IPS-NIHi11 (cell line): ENCODE results near the gene RIN3.
A peak's percentile ranks its signal among the peaks of the same experiment; 100 is the strongest.

ENCODE experiments used
- DNase-seq: peaks from one replicate; pipeline ENCODE4 v3.0.0; 2012; ENCODE audit warnings: mixed read lengths, low spot score

RIN3 gene

DNA sequence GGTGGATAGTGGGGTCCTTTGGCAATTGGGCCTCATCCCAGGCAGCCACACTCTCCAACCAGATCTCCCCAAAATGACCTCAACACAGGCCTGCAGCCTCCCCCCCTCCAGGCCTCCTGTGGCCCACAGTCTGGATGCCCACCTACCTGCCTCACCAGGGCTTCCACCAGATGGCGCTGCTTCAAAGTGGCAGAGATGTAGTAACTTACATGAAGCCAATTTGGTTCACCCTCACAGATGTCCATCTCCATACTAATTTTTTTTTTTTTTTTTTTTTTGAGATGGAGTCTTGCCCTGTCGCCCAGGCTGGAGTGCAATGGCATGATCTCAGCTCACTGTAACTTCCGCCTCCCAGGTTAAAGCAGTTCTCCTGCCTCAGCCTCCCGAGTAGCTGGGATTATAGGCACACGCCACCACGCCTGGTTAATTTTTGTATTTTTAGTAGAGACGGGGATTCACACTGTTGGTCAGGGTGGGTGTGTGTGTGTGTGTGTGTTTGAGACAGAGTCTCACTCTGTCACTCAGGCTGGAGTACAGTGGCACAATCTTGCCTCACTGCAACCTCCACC lies 201.2 kb downstream of the RIN3 start:
- peak; percentile 91 for DNase-seq

DNA sequence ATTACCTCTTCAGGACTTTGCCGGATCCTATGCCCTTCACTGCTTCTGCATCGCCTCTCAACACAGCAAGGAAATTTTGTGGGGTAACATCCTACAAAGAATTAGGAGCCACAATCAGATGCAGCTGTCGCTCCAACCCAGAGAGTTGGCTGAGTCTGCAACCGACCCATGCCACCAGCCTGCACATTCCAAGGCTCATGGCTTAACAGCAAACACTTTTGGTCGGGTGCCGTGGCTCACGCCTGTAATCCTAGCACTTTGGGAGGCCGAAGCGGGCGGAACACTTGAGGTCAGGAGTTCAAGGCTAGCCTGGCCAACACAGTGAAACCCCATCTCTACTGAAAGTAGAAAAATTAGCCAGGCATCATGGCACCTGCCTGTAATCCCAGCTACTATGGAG lies 202.6 kb downstream of the RIN3 start:
- DNase-seq: no peak

DNA sequence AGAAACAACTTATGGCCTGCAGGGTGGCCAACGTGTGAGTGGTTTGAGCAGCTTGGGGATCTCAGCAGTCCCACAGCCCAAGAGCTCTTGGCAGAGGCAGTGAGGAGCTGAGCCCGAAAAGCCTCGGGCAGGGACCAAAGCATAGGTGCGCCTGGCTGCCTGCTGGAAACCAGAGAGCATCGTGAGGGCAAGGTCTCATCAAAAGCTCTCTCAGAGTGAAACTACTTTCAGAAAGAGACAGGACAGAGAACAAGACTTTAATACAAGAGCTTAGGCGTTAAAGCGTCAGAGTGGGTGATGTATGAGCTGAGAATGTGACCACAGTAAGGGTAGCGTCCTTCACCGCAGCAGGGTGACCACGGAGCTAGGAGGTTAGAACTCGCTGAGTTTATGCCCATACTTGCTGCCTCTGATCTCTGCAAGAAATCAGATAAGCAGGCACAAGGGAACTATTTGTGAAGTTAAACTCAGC lies 204.0 kb downstream of the RIN3 start:
- DNase-seq: no peak

DNA sequence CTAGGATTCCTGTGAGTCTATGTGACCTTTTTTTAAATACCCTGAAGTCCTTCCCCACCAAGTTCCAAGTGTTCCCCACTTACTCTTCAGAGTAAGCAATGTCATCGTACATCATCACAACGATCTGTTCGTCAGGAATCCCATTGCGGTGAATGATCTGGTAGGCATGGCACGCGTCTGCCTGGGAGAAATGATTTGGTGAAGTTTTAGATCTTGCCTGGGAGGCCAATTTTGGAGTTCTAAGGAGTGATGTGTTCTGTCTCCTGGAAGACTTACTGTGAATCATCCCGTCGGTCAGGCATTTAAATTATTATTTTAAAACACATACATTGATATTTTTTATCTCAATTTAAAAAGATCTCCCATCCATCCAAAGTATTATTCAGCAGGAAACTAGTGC lies 205.1 kb downstream of the RIN3 start:
- DNase-seq: no peak

DNA sequence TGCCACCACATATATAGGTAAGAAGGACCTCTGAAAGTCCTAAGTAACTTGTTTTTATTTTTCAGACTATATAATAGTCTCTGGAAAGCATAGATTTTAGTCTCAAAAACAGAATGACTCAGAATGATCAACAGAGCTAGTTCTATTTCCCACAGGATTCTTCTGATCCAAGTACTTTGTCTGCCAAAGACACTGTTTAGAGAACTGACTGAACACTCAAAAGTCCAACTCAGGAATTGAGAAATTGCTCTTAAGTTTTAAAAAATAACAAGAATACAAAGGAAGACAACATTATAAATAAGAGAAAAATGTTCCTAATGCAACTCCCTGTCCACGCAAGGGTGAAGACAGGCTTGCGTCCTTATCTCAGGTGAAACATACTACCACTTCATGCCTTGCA lies 205.8 kb downstream of the RIN3 start:
- no peak for DNase-seq

DNA sequence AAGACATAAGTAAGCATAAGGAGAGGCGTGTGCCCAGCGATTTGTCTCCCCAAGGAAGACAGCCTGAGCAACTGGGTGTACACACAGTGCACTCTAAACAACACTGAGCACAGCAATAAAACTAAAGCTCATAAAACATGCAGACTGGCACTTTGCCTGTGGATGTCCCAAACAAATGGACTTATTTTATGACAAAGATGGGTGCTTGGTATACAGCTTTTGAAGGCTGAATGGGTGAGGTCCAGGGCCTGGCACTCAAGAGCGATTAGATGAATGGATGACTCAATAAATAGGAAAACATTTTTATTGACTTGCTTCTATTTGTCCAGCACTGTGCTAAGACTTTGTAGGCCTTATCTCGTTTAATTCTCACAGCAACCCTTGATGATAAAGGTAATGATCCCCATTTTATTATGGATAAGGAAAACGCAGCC lies 206.3 kb downstream of the RIN3 start:
- DNase-seq: no peak

DNA sequence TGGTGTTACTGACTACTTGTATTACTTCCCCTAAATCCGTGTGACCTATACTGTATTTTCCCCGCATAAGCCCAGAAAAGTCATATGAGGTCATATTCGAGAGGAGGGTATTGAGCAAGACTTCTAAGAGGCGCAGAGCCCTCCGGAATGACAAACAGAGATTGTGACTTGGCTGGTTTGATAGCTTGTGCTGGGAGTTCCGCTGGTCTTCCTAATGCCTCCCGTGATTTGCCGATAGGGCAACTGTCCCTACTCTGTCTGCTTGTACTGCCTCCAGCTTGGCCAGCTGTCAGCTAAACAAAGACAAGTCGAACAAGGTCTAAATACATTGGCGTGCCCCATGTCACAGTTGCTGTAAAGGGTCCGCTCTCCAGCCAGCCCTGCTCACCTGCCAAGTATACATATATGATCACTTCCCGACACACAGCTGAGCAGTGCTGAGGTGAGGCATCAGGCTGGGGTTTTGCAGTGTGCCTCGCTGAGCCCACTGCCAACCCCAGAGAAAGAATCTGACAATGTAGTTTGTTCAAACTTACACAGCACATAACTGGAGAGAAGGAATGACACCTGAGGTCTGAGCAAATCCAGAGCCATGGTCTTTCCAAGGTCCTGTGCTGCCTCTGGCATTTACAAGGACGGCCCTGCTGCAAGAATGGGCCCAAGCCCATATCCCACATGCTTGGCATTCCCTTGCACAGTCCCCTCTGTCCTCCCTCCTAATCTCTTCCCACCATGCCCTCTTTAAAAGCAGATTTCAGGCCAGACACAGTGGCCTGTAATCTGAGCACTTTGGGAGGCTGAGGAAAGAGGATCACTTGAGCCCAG lies 211.1 kb downstream of the RIN3 start:
- no peak for DNase-seq

DNA sequence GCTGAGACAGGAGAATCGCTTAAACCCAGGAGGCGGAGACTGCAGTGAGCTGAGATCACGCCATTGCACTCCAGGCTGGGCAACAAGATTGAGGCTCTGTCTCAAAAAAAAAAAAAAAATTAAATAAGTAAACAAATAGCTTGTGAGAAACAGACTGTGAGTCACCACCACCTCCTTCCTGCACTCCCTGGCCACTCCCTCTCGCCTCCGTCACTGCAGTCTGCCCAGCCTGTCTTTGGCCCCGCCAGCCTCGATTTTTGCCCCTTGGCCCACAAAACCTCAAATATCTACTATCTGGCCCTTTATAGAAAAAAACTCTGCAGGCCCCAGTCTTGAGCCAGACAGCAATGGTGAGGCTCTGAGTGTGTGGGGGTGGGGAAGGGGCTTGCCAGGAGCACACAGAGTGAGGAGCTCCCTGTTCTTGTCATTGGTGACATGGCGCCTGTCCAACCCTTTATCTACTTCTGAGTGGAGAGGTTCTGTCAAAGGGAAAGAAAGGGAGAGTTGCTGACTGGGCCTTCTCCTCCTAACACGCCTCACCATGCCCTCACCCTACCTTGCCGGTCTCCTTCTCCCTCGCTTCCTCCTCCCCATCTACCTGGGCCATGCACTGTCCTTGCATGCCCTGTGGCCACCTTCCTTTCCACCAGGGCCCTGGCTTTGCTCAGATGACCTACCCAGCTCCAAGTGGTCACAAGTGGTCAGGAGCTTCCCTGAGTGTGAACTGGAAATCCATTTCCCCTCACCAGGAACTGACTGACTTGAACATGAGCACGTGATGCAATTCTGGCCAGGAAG lies 212.8 kb downstream of the RIN3 start:
- DNase-seq: peak; percentile 24

DNA sequence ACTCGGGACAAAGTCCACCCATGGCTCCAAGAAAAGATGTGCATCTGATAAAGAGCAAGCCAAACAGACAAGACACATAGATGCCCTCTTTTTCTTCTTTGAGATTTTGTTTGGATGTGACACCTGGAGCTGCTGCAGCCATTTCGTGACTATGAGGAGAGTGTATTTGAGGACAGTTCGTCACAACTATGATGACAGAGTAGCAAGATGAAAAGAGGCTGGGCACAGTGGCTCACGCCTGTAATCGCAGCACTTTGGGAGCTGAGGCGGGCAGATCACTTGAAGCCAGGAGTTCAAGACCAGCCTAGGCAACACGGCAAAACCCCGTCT lies 213.3 kb downstream of the RIN3 start:
- no peak for DNase-seq

DNA sequence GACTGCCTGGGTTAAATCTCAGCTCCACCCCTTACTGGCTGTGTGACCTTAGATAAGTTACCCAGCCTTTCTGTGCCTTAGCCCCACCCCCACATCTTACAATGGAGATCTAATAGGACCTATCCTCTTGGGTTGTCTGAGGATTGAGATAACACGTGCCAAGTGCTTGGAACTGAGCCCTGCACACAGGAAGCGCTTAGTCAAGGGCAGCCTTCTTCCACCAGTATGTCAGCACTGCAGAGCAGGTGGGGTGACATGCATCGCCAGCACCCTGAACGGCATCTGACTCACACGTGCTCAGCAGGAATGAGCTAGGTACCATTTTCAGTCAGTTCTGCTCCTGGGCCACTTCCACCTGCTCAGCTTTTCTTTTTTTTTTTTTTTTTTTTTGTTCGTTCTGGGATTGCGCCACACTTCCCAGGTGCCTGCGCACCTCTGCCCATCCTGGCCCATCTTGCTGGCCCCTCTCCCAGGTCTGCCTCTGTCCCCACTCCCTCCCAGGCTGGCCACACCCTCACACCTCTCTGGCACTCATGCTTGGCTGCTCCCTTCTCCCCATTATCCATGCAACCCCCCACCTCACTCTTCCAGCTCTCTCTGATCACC lies 215.3 kb downstream of the RIN3 start:
- DNase-seq: peak; percentile 22

DNA sequence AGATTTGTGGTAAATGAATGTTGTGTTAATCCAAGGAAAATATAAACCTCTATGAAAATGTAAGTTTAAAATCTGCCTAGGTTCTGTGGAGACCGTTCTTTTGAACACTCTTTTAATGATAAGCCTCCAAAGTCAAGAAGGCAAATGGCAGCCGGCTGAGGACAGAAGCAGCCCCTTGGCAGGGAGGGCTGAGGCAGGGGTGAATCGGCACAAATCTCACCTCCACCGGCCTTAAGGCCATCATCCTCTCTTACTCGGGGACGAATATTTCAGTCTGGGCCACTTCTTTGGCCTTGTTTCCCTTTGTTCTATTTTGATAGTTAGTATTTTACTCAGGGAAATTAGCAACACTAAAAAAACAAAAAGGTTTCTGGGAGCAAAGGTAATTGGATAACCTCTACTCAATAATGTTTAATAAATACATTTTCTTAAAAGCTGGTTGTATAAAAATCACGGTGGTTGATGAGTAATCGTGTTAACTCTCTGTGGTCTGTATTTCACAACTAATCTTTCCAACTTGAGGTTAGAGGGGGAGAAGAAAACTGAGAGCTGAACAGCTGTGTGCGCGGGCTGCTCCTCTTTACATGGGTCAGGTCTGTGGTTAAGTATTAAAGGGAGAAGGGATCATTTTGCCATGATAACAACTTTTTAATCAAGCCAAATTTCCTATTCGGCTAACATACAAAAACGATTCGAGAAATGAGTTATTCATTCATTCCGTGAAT lies 216.2 kb downstream of the RIN3 start:
- no peak for DNase-seq

DNA sequence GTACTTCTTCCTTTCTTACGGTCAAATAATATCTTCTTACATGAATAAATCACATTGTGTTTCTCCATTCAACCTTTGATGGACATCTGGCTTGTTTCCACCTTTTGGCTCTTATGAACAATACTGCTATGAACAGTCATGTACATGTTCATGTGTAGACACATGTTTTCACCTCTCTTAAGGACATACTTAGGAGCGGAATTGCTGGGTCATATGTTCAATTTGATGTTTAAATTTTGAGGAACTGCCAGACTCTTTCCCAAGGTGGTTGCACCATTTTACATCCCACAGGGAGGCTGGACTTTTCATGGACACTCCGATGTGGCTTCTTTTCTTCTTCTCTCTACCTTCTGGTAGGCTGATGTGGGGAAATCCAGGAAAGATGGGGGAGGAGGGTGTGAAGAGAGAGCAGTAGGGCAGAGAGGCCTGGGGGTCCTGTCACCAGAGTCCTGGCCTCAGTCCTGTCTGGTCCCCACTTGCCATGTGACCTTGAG lies 218.1 kb downstream of the RIN3 start:
- DNase-seq: no peak

DNA sequence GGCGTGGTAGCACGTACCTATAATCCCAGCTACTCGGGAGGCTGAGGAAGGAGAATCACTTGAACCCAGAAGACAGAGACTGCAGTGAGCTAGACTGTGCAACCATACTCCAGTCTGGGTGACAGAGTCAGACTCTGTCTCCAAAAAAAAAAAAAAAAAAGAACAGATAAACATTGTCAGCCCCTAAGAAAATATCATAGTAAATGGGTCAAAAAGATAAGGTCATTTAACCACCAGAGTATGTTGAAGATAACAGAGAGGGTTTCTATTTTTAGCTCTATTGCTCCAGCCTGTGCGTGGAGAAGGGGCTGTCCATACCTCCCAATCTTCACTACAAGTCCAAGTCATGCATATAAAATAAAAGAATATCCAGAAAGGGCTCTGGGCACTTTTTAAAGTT lies 219.4 kb downstream of the RIN3 start:
- DNase-seq: no peak

DNA sequence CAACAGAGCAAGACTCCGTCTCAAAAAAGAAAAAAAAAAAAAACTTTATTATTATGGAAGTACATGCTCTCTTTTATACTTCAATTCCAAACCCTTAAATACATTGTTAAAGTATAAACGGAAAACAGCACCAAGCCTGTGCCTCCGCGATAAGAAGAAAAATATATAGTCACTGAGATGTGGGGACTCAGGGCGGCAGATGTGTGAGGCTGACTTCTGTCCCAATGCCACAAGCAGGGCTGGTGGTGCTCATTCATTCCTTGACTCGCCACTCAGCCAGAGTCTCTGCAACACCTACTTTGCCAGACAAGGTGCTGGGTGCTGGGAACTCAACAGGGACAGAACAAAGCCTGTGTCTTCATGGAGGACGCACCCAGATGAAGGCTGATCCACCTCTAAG lies 221.0 kb downstream of the RIN3 start:
- DNase-seq: no peak

DNA sequence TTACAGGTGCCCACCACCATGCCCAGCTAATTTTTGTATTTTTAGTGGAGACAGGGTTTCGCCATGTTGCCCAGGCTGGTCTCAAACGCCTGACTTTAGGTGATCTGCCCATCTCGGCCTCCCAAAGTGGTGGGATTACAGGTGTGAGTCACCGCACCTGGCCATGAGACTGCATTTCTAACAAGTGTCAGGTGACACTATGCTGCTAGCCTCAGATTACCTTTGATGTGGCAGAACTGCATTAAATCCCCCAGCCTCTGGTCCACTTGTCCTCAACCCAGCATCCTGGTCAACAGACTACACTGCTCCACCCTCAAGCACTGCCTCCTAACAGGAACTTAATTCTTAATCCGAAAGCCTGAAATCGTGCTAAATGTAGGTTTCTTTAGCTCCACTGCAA lies 221.8 kb downstream of the RIN3 start:
- DNase-seq: no peak

DNA sequence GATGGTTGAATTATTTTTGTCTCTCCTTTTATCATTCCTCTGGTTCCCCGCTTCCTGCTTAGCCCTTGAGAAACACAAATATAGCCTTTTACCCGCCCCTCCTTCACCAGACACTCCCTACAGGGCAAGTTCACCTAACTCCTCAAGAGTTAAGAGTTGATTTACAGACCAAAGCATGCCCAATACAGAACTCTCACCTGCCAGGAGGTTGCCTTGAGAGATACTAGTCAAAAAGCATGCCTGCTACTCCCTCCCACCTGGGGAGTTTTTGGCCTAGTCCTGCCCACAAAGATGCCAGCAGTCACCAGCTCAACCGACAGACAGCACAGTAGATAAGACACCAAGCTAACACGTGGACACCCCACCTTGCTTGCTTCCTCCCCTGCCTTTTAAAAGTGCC lies 223.6 kb downstream of the RIN3 start:
- DNase-seq: no peak

DNA sequence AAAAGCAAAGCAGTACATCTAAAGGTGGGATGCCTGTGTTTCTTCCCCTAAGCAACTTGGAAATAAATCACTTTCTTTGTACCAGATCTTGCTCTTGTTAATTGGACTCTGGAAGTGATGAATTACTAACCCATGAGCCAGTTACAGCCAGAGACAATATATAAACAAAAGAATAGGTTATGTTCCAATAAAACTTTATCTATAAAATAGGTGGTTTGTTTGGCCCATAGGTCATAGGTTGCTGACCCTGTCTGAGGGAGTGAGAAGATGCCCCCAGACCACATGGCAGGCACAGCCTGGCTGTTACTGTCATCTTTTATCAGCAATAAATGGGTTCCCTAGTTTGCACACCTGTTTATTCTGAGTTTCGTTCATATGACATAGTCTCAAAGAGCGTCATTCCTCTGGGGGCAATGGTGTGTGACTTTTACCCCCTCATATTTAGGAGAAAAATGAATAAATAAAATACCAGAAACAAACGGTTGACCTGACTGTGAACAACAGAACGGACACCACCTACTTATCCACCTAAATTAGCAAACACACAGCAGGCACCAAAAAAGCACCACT lies 224.1 kb downstream of the RIN3 start:
- no peak for DNase-seq
